Measurements from ENCODE around the gene MTCH1.

The MTCH1 gene, protein sequence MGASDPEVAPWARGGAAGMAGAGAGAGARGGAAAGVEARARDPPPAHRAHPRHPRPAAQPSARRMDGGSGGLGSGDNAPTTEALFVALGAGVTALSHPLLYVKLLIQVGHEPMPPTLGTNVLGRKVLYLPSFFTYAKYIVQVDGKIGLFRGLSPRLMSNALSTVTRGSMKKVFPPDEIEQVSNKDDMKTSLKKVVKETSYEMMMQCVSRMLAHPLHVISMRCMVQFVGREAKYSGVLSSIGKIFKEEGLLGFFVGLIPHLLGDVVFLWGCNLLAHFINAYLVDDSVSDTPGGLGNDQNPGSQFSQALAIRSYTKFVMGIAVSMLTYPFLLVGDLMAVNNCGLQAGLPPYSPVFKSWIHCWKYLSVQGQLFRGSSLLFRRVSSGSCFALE

DNA sequence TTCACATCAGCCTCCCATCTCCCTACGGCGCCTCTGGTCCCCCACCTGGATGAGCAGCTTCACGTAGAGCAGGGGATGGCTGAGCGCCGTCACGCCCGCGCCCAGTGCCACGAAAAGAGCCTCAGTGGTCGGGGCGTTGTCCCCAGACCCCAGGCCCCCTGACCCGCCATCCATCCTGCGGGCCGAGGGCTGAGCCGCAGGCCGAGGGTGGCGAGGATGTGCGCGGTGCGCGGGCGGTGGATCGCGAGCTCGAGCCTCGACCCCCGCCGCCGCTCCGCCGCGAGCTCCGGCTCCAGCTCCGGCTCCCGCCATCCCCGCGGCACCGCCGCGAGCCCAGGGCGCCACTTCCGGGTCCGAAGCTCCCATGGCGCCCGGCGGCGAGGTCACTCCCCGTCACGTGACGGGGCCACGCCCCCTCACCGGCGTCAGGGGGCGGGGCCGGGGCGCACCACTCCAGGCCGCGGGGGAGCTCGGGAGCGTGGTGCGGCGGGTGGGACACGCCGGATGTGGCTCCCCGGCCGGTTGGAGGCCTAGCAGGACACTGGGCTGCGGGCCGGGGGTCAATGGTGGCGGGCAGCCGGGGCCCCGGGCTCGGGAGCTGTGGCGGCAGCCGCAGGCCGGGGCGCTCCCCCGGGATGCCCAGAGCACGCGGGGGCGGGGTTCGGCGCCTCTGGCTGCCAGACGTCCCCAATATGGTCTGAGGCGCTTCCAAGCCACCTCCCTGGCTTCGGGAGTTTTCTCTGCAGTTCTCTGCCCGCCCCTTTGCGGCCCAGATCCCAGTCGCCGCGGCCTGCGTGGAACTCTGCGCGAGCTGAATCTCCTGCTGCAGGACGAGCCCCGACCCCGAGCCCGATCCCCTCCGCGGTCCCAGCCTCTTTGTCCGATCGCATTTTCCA, at the start of gene MTCH1:
MTCH1 (minus strand) TSS at position 389 of the 896 bp plus-strand sequence; CDS start at position 366, 23 bp downstream.
- peak; percentile 98 for DNase-seq (ENCODE audit: low spot score)

DNA sequence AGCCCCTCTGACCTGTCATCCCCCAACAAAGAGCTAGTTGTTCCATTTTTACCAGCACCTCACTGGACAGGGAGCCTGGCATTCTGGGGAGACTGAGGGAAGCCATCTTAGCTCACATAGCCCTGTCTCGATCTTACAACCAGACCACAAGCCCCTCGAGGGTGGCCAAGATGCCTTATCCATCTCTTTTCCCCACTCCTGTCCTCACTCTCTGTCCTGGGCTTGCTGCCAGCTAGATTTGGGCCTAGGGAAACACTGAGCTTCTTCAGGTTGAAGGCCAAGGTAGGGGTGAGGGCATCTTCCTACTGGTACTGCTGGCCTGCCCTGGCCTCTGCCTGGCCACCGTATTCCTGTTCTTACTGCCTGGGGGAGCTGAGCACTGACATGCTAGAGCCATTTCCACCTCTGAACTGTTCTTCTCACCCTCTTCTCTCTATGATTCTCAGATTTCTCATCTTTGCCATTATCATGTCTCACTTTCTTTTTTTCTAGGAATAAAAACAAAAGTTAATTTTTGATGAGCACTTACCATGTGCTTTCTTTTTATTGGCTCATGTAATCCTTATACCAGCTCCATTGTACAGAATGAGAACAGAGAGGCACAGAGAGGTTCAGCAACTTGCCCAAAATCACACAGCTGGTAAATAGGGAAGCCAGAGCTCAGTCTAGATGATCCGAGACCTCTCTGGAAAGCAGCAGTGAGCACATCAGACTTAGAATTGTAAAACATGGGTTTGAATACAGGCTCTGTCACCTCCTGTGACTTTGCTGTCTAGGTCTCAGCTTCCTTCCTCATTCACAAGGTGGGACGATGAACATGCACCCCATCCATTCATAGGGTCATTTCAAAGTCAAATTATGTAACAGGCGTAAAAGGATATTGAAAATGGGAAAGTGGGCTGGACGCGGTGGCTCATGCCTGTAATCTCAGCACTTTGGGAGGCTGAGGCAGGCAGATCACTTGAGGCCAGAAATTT, 48.1 kb upstream of the MTCH1 start:
- DNase-seq (ENCODE audit: low spot score): no peak

DNA sequence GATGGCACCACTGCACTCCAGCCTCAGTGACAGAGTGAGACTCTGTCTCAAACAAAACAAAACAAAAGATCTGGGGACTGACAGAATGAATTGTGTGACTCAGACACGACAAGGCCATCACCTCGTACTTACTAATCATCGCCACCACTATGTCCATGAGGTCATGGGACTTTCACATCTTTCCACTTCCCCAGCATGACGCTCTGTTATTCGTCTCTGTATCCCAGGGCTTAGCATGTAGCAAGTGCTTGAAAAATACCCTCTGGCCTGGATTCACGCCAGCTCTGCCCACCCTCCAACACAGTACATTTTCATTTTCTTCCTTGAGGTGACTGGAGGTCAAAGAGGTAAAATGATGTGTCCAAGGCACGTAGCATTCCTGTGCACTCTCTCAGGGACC, 47.3 kb upstream of the MTCH1 start:
- no peak for DNase-seq (ENCODE audit: low spot score)

DNA sequence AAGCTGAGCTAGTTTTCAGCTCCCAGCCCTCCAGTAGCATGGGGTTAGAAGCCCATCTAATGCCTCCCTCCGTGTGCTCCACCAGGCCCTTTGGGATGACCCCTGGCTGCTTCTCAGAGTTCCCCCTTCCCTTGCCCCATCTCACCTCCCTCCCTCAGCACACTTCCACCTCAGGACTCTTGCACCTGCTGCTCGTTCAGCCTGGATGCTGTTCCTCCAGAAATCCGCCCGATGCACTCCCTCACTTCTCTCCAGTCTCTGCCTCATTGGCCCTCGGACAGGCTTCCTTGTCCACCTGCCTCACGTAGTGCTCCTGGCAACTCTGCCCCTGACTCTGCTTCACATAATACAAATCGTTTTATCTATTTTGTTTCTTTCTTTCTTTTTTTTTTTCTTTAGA, 46.2 kb upstream of the MTCH1 start:
- DNase-seq (ENCODE audit: low spot score): no peak

DNA sequence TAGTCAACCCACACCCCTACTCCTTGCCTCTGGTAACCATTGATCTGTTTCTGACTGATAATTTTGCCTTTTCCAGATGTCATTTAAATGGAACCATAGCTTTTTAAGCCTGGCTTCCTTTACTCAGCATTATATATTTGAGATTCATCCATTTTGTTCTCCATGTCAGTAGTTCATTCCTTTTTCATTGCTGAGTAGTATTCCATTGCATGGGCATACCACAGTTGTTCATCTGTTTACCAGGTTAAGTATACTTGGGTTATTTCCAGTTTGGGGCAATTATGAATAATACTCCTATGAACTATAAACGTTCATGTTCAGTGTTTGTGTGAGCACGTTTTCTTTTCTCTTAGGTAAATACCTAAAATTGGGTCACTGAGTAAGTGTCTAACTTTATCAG, 44.6 kb upstream of the MTCH1 start:
- no peak for DNase-seq (ENCODE audit: low spot score)

DNA sequence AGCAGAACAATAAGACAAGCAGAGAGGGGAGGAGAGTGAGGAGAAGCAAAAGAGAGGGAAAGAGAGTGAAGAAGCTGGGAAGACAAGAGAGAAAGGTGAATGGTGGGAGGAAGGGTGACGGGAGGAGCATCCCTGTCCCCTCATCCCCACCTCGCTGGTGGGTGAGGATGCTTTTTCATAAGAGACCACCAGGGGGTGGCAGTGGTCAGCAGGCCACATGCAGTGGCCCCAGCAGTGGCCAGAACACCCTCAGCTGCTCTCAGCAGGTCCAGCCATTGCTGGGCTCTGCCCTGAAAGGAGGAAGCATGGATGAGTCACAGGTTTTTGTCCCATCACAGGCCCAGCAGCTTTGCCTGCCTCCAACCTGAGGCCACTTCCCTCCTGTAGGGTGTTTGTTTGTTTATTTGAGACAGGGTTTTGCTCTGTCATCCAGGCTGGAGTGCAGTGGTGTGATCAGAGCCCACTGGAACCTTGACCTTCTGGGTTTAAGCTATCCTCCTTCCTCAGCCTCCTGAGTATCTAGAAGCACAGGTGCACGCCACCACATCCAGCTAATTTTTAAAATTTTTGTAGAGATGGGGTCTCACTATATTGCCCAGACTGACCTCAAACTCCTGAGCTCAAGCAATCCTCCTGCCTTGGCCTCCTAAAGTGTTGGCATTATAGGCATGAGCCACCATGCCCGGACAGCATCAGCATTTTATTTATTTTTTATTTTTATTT, 43.4 kb upstream of the MTCH1 start:
- peak; percentile 81 for DNase-seq (ENCODE audit: low spot score)

DNA sequence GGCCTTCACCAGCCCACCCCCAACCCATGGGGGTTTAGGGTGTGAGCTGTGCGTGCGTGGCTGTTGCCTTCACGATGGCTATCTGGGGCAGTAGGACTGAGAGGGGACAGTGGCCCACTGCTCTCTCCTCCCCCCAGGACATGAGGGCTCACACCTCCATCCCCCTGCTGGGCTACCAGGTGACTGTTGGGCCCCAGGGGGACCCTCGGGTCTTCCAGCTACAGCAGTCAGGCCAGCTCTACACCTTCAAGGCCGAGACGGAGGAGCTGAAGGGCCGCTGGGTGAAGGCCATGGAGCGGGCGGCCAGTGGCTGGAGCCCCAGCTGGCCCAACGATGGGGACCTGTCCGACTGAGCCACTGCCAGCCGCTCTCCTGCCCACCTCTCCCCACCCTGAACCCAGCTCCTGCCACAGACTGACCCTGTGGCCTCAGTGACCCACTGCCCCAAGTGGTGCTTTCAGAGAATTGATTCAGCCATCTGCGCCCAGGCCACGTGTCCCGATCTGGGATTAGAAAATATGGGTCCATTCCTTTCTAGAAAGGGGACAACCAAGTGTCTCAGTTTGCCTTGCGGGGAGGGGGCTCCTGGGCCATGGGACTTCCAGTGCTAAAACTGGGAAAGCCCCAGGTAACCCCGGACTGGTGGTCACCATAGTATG, 41.9 kb upstream of the MTCH1 start:
- no peak for DNase-seq (ENCODE audit: low spot score)

DNA sequence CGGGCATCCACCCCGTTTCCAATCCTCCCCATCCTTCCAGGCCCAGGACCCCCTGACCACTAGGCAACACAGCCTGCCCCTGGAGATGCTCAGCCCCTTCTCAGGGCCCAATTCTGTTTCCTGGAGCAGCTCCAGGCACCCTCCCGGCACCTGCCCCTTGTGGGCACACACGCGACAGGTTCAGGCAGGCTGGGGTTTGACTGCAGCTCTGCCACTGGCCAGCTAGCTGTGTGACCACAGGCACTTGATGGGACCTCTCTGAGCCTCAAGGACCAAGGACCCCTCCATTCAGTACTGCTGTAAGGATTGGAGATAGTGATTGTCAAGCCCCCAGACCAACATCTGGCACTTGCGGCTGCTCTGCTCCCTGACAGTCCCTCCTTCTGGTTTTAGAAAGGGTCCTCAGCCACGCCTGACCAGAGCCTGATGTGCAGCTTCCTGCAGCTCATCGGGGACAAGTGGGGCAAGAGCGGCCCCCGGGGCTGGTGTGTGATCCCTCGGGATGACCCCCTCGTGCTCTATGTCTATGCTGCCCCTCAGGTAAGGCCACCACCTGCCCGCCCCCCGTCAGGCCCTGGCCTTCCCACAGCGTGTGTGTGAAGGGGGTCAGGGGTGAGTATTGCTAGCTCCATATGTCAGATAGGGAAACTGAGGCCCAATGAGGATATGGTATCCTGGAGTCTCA, 41.2 kb upstream of the MTCH1 start:
- DNase-seq (ENCODE audit: low spot score): no peak

DNA sequence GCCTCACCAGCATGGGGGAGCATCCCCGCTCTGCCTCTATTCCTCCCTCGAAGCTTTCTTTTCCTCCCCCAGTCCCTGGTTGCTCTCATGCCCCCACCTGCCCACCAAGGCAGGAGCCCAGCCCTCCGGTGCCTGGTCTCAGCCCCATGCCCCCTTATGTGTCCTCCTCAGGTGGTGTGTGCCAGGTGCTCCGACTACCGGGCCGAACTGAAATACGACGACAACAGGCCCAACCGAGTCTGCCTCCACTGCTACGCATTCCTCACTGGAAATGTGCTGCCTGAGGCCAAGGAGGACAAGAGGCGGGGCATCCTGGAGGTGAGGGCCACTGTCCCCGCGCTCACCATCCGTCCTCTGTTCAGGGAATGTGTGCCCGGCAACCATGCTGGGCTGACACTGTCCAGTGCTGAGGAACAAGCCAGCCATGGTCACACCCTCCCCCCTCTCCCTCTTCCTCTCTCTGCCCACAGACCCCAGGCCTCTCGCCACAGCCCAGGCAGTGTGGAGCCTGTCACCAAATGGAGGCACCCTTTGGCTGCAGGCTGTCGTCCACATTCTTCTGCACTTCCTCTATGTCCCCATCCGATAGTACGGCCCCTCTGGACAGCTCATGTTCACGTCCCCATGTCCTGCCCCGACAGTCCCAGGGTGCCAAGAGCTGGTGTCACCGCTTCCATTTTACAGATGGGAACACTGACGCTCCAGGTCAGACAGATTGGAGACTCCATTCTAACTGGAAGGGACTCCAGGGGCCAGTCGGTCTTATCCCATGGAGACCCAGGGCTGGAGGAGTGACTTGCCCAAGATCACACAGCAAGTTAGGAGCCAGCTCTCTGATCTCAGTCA, 39.8 kb upstream of the MTCH1 start:
- DNase-seq (ENCODE audit: low spot score): no peak

DNA sequence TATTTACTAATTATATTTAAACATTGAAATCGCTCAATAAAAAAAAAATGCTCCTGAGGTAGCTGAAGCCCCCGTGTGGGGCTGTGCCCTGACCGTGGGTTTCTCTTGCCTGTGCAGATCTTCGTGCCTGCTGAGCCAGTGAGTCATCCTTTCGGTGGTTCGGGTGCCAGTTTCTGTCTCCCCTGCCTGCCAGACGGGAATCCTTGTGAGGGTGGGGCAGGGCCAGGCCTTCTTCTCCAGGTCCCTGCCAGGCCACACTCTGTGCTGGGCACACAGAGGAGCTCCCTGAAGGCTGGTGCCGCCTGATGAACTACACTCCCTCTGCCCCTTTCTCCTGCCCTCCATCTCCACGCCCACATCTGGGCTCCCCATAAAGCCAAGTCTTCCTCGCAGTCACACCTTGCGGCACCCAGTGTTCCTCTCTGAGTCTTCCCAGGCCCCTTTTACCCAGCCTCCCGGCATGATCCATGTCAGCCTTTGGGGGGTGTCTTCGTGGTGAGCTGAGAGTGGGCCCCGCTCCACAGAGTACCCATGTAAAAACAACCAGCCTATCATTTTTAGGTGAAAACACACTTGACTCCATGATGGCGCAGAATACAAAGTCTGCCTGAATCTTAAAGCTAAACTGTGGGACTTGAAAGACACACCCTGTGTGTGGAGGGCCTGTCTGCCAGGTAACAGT, 38.8 kb upstream of the MTCH1 start:
- no peak for DNase-seq (ENCODE audit: low spot score)

DNA sequence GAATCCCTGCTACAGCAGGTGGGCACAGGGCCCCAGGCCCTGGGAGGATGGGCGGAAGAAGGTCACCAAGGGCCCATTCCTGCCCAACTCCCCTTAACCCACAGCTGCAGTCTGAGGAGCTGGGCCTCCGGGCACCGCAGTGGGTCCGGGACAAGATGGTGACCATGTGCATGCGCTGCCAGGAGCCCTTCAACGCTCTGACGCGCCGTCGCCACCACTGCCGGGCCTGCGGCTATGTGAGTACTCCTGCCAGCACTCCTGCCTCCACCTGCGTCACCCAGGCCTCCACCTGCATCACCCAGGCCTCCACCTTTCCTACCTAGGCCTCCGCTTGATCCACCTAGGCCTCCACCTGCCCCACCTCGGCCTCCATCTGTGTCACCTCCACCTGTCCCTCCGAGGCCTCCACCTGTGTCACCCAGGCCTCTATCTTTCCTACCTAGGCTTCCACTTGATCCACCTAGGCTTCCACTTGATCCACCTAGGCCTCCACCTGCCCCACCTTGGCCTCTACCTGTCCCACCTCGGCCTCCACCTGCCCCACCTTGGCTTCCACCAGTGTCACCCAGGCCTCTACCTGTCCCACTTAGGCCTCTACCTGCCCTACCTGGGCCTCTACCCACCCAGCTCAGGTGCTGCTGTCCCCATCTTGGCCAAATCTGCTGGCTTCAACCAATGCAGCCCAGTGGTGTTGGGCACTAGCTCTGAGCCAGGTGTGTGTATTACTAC, 36.3 kb upstream of the MTCH1 start:
- no peak for DNase-seq (ENCODE audit: low spot score)

DNA sequence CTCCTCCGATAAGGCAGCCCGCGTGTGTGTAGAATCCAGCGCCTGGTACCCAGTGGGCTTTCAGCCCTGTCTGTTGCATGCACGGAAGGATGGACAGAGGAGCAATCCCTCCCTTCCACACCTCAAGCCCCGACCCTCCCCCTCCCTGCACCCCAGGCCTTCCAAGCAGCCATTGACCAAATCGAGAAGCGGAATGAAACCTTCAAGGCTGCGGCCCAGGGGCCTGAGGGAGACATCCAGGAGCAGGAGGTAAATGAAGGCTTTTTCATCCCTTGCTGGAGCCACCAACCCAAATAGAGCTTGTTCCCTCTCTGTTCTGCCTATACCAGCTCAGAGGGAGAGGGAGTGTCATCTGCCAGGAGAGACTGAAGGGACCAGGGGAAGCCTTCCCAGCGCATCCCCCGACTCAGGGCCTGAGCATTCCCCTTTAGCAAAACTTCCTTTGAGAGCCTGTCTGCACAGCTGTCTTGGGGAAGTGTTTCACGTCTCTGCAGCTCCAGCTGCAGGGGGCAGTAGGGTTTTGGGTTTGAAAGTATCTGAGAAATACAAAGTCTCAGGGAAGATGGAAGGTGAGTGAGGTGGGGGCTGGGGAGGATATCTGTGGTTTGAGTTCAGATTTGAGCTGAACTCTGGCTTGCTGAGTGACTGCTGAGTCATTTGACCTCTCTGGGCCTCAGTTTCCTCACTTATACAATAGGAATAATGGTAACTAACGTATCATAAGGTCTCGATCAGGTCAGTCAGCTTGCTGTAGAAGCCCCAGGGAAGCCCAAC, 35.5 kb upstream of the MTCH1 start:
- no peak for DNase-seq (ENCODE audit: low spot score)

DNA sequence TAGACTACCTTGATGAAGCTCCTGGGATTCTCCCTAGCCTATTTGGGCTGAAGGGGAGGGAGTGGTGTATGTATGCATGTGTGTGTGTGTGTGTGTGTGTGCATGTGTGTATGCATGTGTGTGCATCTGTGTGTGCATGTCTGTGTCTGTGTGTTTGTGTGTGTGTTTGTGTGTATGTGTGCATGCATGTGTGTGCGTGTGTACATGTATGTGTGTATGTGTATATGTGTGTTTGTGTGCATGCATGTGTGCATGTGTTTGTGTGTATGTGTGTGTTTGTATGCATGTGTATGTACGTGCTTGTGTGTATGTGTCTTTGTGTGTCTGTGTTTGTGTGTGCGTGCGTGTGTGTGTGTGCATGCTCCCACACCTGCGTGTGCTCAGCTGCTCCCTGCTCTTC, 34.8 kb upstream of the MTCH1 start:
- DNase-seq (ENCODE audit: low spot score): no peak

DNA sequence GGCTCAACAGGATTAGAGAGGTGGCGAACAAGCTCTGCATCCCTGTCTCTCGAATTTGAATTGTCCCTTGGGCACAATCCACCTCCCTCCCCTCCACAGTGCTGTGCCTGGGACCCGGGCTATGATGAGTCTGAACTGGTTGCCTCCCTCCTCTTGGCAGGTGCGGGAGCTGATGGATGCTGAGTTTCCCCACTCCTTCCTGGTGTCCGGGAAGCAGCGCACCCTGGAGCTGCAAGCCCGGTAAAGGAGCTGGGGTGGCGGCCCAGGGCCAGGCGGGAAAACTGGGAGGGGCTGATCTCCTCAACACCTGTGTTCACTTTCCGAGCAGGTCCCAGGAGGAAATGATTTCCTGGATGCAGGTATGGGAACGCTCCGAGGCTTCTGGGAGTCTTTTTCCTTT, 34.4 kb upstream of the MTCH1 start:
- no peak for DNase-seq (ENCODE audit: low spot score)

DNA sequence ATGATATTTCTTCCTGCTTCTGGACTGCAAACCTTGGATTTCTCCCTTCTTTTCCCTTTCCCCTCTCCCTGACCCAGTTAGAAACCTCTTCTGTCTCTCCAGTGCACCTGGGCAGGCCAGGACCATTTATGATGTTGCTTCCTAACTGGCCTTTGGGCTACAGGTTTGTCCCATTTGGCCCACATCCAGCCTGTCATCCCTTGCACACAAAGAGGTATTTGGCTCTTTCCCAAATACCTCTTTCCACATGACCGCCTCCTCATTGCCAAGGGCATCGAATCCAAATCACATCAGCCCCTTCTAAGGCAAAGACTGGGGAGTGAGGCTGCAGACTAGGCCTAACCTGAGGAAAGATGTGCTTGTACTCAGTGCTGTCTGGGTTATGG, 33.1 kb upstream of the MTCH1 start:
- no peak for DNase-seq (ENCODE audit: low spot score)

DNA sequence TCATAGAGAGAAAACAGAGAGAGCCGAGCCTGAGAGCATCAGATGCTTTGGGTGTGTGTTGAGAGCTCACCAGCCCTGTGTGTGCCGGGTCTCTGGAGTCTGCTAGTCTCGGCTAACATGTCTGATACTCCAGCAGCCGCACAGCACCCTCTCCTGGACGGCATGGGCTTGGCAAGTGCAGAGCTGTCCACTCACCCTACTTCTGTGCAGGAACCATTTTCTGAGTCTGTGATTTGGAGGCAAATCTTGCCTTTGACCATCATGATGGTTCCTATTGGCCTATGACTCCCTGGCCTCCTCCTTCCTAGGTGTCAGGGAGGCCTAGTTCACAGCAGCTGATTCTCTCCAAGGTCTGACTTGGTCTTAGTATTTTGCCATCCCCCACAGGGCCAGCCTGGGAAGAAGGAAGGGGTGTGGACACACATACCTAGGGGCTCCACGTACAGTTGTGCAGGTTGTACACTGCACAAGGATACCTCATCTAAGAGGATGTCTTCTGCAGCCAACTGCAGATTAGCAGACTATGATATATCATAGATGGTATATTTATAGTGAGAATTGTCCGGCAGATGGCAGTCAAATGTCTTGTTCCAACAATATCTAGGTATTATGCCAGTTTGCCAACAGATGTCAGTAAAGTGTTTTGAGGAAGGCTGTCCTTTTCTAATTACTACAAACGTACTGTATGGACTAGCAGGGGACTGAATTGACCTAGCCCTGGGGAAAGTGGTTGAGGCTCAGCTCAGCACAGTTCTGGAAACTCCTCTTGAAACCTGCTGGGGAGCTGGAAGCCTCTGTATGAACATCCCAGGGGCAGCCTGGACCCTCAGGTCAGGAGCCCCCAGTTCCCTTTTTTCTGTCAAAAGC, 32.4 kb upstream of the MTCH1 start:
- peak; percentile 90 for DNase-seq (ENCODE audit: low spot score)

Measured in D341Med (cell line).